GM21526 (cell line): ENCODE measurements around the gene PACSIN2.
A peak's percentile ranks its signal among the peaks of the same experiment; 100 is the strongest.

Source experiments
- ATAC-seq: cut with Tn5 transposase; IDR thresholded peaks from one replicate; pipeline ENCODE4 v1.9.1; 2021; ENCODE audit warnings: moderate library complexity; ENCODE audit not compliant: unreplicated experiment, low FRiP score

The PACSIN2 gene

GRCh38 chr22:42869888-42870480, 145.0 kb downstream of the PACSIN2 start:
- ATAC-seq, result no peak

GRCh38 chr22:42869463-42869862, 145.5 kb downstream of the PACSIN2 start:
- ATAC-seq, result no peak

GRCh38 chr22:42868751-42869251, 146.1 kb downstream of the PACSIN2 start:
- no peak for ATAC-seq

- no peak for ATAC-seq
Measured at GRCh38 chr22:42866100-42866499, 148.8 kb downstream of the PACSIN2 start.

GRCh38 chr22:42865536-42865935, 149.4 kb downstream of the PACSIN2 start:
- ATAC-seq, result no peak

GRCh38 chr22:42863349-42863961, 151.5 kb downstream of the PACSIN2 start:
- ATAC-seq, result no peak

GRCh38 chr22:42862045-42862734, 152.8 kb downstream of the PACSIN2 start:
- ATAC-seq, result no peak

GRCh38 chr22:42860968-42861367, 154.0 kb downstream of the PACSIN2 start:
- ATAC-seq, result no peak

GRCh38 chr22:42857845-42858481, 157.0 kb downstream of the PACSIN2 start:
- no peak for ATAC-seq

- ATAC-seq, result peak; percentile 73
Measured at GRCh38 chr22:42856865-42857704, 157.9 kb downstream of the PACSIN2 start, which contains the start of gene ARFGAP3. ARFGAP3 (minus strand) TSS chr22:42857273; CDS start chr22:42857182, 91 bp downstream.

GRCh38 chr22:42856179-42856864, 158.6 kb downstream of the PACSIN2 start:
- ATAC-seq, result peak; percentile 13

GRCh38 chr22:42855721-42856120, 159.2 kb downstream of the PACSIN2 start:
- no peak for ATAC-seq

GRCh38 chr22:42855211-42855610, 159.7 kb downstream of the PACSIN2 start:
- no peak for ATAC-seq

- no peak for ATAC-seq
Measured at GRCh38 chr22:42848941-42849550, 165.9 kb downstream of the PACSIN2 start.

- no peak for ATAC-seq
Measured at GRCh38 chr22:42847110-42847509, 167.8 kb downstream of the PACSIN2 start.

GRCh38 chr22:42844756-42845155, 170.2 kb downstream of the PACSIN2 start:
- ATAC-seq, result no peak

GRCh38 chr22:42842658-42843370, 172.1 kb downstream of the PACSIN2 start:
- ATAC-seq, result no peak

GRCh38 chr22:42841444-42841843, 173.5 kb downstream of the PACSIN2 start:
- ATAC-seq, result no peak

- ATAC-seq, result no peak
Measured at GRCh38 chr22:42837556-42837955, 177.4 kb downstream of the PACSIN2 start.
